ENCODE results near the gene PTOV1.

The PTOV1 gene

DNA sequence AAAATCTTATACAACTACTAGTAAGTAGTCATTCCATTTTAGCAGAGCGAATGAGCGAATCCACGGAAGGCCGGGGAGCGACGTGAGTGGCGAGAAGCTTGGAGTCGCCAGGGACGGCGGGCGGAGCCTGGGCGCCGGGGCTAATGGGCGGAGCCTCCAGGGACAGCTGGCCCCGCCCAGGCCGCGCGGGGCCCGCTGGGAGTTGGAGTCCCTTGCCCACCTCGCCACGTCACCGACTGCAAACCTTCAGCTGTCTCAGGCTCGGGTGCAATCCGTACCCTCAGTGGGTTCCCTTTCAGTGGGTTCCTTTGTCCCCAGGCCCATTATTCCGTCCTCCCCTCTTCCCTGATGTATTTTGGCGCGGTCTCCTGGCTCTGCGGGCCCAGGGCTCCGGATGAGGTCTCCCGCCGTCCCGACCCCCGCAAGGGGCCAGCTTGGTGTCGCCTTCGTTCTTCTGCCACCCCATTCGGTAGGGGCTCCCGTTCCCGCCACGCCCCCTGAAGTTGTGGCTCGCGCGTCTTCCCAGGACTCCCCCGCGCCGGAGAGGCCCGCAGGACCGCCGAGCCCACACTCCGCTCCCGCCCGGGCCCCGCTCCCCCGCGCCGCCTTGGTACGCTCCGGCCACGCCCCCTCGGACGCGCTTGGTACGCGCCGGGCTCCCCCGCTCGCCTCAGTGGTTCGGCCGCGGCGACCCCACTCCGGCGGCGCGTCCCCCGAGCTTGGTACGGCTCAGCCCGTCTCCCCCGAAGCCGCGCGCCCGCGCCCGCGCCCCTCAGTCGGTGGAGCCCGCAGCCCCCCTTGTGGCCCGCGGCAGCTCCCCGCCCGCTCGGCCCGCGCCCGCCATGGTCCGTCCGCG is at the start of gene PTOV1:
TSS of gene PTOV1 (plus strand) at position 673 of the 856 bp plus-strand sequence.
- peak; percentile 96 for DNase-seq (ENCODE audit: low spot score)

DNA sequence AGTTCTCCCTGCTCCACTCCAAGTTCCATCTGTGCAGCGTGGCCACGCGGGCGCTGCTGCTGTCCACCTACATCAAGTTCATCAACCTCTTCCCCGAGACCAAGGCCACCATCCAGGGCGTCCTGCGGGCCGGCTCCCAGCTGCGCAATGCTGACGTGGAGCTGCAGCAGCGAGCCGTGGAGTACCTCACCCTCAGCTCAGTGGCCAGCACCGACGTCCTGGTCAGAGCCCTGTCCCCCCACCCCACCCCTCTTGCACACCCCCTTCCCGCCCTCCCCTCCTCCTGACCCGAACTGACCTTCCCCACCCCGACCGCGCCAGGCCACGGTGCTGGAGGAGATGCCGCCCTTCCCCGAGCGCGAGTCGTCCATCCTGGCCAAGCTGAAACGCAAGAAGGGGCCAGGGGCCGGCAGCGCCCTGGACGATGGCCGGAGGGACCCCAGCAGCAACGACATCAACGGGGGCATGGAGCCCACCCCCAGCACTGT is 49.5 kb upstream of the PTOV1 start:
- DNase-seq (ENCODE audit: low spot score) = no peak

DNA sequence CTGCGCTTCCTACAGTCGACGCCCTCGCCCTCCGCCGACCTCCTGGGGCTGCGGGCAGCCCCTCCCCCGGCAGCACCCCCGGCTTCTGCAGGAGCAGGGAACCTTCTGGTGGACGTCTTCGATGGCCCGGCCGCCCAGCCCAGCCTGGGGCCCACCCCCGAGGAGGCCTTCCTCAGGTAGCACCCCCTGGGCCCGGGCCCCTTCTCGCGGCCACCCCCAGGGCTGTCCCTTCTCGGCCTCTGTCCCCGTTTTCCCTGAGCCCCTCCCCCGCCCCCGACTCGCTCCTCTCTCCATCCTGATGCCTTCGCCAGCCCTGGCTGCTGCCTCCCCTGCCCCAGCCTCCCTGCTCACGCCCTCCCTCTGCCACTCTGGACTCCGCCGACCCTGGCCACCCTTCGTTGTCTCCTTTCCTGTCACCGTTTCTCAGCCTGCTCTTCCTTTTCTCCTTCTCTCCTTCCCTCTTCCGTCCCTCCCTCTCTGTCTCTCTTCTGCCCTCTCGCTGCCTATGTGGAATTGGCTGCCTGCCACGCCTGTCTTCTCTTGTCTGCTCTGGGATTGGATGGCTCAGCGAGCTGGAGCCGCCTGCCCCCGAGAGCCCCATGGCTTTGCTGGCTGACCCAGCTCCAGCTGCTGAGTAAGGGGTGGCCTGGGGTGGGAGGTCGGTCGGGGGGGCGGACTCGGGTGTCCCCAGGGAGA is 48.8 kb upstream of the PTOV1 start:
- DNase-seq (ENCODE audit: low spot score) = peak; percentile 91

DNA sequence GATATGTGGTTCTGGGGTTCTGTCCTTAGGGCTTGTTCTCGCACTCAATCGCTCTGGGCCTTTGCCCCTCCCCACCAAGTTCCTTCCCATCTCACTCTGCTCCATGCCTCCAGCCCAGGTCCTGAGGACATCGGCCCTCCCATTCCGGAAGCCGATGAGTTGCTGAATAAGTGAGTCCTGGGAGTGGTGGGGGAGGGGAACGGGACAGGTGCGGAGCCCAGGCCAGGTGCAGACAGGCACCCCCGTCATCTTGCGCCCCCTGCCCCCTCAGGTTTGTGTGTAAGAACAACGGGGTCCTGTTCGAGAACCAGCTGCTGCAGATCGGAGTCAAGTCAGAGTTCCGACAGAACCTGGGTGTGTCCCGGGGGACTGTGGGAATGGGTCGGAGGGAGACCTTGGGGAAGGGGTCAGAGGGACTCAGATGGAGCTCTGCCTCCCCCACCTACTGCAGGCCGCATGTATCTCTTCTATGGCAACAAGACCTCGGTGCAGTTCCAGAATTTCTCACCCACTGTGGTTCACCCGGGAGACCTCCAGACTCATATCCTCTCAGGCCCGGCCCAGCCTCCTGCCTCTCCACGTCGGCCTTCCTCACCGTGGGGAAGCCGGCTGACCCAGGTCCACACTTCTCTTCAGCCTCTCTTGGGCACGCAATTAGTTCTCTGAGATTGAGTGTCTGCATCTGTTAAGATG is 48.0 kb upstream of the PTOV1 start:
- no peak for DNase-seq (ENCODE audit: low spot score)

DNA sequence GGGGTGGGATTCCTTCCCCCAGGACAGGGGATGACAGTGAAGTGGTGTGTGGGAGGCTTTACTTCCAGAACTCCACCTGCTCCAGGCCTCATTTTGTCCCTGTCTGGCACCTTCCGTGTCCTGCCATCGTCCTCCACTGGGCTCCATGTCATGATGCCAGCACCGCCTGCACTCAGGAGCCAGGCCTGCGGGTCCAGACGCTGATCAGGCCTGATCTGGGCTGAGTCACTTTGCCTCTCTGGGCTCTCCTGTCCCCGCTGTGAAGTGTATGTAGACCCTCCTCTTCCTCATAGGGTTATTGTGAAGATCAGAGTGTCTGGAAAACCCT is 47.5 kb upstream of the PTOV1 start:
- DNase-seq (ENCODE audit: low spot score) = no peak

DNA sequence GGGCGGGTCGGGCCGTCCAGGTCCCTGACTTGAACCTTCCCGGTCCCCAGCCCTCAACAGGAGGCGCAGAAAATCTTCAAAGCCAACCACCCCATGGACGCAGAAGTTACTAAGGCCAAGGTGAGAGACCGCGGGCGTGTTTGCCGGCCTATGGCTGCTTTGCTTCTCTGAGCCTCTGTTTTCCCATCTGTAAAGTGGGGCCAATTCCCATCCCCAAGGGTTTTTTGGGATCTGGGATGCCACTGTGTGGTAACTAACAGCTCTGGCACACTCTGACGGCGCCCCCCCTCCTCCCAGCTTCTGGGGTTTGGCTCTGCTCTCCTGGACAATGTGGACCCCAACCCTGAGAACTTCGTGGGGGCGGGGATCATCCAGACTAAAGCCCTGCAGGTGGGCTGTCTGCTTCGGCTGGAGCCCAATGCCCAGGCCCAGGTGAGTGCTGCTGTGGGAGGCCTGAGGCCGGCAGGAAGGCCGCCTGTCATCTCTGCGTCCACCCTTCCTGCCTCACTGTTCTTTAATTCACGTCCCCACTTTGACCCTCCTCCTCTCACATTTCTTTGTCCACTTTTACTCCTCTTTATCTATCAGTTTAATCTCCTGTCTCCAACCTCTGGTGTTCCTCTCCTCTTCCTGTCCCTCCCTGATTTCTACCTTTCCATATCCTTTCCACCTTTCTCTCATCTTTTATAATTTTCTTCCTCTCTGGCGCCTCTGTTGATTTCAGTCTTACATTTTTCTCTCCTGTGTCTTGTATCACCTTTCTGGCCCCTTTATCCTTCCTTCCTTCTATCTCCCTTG is 44.9 kb upstream of the PTOV1 start:
- DNase-seq (ENCODE audit: low spot score) = no peak

DNA sequence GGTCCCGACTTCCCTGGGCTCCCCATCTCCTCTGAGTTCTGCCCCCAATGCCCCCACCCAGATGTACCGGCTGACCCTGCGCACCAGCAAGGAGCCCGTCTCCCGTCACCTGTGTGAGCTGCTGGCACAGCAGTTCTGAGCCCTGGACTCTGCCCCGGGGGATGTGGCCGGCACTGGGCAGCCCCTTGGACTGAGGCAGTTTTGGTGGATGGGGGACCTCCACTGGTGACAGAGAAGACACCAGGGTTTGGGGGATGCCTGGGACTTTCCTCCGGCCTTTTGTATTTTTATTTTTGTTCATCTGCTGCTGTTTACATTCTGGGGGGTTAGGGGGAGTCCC is 44.4 kb upstream of the PTOV1 start:
- DNase-seq (ENCODE audit: low spot score) = no peak

DNA sequence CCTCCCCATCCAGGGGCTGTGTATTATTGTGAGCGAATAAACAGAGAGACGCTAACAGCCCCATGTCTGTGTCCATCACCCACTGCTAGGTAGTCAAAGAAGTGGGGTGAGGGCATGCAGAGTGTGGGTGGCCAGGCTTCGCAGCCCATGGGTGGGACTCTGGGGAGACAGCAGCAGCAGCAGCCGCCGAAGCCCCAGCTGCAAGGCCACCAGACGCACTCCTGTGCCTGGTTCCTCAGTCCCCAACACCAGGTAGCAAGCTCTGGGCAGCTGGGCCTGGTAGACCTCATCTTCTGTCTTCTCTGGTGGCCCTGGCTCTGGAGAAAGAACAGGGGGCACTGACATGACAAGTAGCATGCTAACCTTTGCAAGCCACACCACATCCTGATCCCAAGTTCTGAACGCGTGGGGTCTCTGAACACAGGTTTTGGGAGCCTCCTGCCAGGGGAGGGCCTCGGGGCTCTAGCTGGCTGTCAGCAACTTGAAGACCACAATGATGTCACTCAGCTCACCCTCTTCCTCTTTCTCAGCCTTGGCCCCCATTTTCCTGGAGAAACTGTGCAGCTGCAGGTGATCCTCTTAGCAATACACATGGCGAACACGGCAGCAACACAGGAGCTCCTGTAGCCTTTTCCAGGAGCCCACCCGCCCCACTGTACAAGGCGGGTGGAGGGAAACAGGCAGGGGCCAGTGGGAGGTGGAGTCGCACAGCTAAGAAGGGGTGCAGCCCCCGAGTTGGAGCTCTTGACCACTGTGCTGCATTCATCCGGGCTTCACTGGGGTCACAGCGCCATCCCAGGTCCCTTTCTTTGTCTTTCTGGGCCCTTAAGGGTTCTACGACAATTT is 43.7 kb upstream of the PTOV1 start:
- no peak for DNase-seq (ENCODE audit: low spot score)

DNA sequence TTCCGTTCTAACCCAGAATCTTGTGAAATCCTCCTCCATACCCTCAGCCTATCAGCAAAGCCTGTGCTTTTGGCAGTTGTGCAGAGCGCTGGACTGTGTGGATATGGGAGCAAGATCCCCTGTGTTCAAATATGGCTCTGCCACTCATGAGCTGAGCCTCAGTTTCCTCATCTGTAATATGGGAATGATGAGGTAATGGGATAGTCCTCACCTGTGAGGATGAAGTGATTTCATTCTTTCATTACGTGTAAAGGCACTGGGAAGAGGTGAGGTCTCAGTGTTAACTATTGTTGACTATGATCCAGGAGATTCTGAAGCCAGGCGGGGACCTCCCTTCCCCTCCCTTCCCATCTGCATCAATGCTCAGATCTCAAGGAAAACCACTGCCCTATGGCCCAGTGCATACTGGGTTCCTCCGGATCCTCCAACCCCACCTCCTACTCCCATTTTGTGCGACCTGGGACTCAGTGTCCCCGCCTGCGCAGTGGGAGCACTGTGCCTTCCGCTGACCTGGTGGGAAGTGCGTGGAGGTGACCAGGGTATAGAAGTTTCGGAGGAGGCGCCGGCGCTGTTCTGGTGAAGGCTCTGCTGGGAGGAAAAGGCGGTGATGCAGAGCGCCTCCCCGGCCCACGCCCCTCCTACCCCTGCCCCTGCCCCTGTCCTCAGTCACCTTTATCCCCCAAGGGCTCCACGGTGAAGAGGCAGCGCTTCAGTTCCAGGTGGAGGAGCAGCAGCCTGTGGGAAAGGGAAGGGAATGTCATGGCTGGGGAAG is 42.9 kb upstream of the PTOV1 start:
- DNase-seq (ENCODE audit: low spot score) = no peak

DNA sequence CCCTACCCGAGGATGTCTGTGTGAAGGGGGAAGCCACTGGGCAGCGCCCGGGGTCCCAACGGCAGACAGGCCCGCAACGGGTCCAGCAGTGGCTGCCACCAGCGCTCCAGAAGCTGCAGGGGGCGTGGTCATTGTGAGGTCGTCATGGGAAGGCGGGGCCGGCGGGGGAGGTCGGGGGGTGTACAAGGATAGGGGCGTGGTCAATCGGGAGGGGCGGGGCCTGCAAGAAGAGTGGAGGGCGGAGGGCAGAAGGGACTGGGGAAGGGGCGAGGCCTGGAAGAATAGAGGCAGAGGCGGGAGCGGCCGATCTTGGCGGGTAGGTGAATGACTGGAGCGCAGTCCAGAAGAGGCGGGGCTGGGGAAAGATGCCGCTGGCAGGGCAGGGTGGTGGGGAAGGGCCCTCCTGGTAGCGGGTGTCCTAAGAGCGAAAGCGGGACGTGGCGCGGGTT is 42.2 kb upstream of the PTOV1 start:
- DNase-seq (ENCODE audit: low spot score) = peak; percentile 91

DNA sequence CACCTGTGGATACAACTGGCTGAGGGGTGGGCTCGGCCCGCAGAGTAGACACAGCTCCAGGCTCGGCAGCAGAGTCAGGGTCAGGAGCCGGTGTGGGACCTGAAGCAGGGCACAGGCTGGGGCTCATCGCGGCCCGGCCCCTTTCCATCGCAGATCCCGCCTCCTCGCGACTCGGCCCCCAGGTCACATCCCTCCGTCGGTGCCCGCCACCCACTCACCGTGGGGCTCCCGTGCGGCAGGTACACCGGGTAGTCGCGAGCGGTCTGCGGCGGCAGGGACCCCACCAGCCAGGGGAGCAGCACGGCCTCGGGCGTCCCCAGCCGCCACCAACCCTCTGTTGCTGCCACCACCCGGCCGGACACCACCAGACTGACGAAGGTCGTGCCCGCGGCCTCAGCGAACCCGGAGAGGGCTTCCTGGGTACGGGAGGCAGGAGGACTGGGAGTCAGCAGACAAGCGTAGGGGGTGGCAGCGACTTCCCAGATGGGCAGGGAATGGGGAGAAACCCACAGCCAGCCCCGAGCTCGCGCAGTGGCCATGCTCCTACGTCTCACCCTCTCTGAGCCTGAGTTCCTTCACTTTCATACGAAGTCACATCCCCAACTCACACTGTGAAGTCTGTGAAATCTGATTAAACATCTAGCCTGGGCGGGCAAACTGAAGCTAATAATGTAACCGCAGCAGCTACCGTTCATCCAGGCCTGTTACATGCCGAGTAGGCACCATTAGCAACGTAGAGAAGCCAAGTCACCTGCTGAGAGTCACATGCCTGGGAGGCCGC is 41.6 kb upstream of the PTOV1 start:
- no peak for DNase-seq (ENCODE audit: low spot score)

DNA sequence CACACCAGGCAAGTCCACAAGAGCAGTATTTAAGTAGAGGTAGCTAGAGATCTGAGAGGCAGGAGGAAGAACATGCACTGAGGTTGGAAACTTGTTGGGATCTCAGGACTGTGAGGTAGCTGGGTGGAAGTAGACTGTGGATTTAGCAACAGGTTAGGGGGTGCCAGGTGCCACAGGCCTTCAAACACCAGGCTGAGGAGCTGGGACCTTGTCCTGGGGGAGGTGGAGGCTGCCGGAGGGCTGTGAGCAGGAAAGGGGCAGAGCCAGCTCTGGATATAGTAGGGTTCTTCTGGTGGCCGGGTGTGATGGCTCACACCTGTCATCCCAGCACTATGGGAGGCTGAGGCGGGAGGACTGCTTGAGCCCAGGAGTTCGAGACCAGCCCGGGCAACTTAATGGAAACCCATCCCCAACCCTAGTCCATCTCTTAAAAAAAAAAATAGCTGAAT is 41.0 kb upstream of the PTOV1 start:
- DNase-seq (ENCODE audit: low spot score) = no peak

DNA sequence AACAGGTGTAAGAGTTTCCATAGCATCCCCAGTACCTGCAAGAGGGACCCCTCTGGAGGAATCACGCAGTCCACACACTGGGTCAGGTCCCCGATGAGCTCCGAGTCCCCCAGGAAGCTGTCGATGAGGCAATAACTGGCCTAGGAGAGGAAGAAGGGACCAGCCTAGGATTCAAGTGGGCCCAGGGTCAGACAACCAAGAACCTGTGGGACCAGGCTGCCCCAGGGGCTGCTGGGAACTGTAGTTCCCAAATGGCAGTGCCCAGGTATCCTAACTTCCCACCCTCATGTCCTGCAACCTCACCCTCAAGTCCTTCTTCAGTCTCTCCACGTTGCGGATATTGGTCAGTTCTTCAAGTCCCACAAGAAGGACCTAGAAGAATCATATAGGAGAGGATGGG is 39.6 kb upstream of the PTOV1 start:
- DNase-seq (ENCODE audit: low spot score) = no peak

DNA sequence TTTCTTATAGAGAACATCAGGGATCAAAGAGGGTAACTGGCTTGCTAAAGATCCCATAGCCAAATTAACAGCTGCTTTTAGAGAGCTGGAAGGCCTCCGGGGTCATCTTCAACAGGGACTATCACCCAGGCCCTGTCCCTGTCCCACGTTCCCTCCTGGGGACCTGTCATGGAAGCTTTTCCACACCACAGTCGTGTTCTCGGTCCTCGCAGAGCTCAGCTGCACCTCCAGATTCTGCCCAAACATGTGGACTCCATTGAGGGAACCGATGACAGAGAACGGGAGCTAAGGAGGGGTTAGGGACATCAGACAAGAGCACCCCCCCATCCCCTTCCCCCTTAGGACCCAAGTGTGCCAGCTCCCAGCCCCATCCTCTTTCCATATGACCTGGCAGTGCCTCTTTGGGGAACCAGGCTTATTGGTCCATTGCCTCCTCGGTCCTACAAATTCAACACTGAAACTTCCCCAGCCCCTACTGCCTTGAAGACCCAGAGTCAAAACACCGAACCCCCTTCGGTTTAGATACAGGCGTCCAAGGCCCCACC is 38.4 kb upstream of the PTOV1 start:
- no peak for DNase-seq (ENCODE audit: low spot score)

DNA sequence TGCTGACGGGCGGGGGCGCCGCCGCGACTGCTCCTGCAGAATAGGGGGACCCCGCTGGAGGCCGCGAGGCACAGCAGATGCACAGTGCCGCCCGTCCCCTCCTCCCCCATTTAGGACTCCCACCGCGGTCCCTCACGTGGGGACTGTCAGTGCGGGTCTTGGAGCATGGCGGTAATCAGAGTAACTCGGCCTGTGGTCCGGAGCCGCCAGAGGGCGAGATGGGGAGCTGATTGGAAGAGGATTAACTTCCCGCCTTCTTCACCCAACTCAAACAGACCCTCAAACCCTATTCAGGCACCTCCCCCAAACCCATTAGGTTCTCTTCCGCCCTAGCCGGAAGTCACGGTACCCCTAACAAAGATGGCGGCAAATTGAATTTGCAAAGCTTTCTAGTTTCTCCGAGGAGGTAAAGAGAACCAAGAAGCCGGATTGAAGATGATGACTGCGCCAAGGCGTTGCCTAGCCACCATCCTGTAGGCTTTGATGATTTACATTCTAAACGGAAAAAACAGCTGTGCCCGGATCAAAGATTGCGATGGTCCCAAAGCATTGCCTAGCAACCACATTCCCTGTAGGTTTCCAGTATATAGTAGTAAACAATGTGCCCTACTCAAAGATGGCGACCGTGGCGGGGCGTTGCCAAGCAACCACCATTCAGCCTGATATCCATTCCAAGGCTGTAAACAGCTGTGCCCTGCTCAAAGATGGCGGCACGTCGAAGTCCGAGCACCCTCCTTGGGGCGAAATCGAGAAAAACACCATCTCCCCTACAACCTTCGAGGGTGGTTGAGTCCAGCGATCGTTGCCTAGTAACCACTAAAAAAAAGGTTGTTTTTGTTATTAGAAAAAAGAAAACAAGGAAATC is 37.7 kb upstream of the PTOV1 start, which contains the start of gene FUZ:
TSS of gene FUZ (minus strand) at position 296 of the 865 bp plus-strand sequence. CDS start at position 110, 186 bp downstream.
- DNase-seq (ENCODE audit: low spot score) = peak; percentile 94

DNA sequence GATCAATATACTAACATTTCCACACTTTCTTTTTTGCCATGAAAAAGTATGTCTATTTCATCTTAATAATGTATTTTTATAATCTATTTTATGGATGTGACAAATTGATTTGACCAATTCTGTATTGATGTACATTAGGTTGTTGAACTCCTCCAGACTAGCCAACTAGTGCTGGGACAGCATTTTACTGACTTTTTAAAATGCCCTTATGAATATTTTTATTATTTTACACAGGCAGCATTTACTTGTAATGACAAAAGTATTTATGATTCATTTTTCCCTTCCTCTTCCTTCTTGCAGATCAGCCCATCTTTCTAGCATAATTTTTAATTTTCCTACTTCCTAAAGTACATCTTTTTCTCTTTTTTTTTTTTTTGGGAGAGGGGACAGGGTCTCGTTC is 36.9 kb upstream of the PTOV1 start:
- DNase-seq (ENCODE audit: low spot score) = no peak

DNA sequence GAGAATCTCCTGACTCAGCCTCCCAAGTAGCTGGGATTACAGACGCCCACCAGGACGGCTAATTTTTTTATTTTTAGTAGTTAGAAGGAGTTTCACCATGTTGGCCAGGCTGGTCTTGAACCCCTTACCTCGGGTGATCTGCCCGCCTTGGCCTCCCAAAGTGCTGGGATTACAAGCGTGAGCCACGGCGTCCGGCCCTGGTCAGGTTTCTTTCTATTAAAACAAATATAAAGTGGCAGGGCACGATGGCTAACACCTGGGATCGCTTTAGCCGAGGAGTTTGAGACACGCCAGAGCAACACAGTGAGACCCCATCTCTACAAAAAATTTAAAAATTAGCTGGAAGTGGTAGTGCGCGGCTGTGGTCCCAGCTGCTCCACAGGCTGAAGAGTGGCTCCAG is 34.4 kb upstream of the PTOV1 start:
- DNase-seq (ENCODE audit: low spot score) = no peak

All from left forelimb (tissue), 1 donor.